Natural killer cell treated with Interleukin-12 subunit alpha and Interleukin-12 subunit beta and Interleukin-15 and Interleukin-18, amount 100 ng/mL, for 72 hours (primary cell): ENCODE measurements around the gene RNF26. TPM values are rescaled to one million over a fixed set of nuclear protein-coding genes. Genes with fewer than 3 reads are reported as not detected.
A peak's percentile ranks its signal among the peaks of the same experiment; 100 is the strongest.

ENCODE experiments used
- ATAC-seq, 2 donors: fragments of 150-1000 bp; cut with Tn5 transposase in 1 of 2; sonication (Bioruptor Pico), chemical (Tn5 transposase) in 1 of 2; 2 replicates each; pipeline ENCODE4 v1.10.0; 2021
- DNase-seq: peaks from one replicate; pipeline ENCODE4 v3.0.0; 2022; ENCODE audit warnings: low spot score
- H3K27ac Mint-ChIP-seq, 2 donors: 1 replicate in 1 of 2; 2 replicates in 1 of 2; pipeline ENCODE4 v1.8.0; 2022; ENCODE audit warnings: mixed read lengths in 2 of 2, mild to moderate bottlenecking in 1 of 2, moderate library complexity in 1 of 2
- H3K27me3 Mint-ChIP-seq, 2 donors: 1 replicate in 1 of 2; 2 replicates in 1 of 2; pipeline ENCODE4 v1.8.0; 2022; ENCODE audit warnings: mixed read lengths in 2 of 2
- H3K36me3 Mint-ChIP-seq: one replicate; pipeline ENCODE4 v1.8.0; 2022; ENCODE audit warnings: mixed read lengths
- H3K4me1 Mint-ChIP-seq, 2 donors: 1 replicate in 1 of 2; 2 replicates in 1 of 2; pipeline ENCODE4 v1.8.0; 2022; ENCODE audit warnings: low read depth in 2 of 2, mixed read lengths in 2 of 2, mild to moderate bottlenecking in 1 of 2
- H3K4me3 Mint-ChIP-seq: one replicate; pipeline ENCODE4 v1.8.0; 2022; ENCODE audit warnings: mixed read lengths
- H3K9me3 Mint-ChIP-seq: 2 replicates; pipeline ENCODE4 v1.8.0; 2022; ENCODE audit warnings: mixed read lengths
- total RNA-seq, 2 donors: library from RNA; stranded (reverse); gene quantifications; one replicate each; pipeline ENCODE4 v1.2.3, GENCODE V29; 2022

RNF26 gene
- total RNA-seq, 2 donors from 2014 or later, result 16.6 to 32.5 TPM

DNA sequence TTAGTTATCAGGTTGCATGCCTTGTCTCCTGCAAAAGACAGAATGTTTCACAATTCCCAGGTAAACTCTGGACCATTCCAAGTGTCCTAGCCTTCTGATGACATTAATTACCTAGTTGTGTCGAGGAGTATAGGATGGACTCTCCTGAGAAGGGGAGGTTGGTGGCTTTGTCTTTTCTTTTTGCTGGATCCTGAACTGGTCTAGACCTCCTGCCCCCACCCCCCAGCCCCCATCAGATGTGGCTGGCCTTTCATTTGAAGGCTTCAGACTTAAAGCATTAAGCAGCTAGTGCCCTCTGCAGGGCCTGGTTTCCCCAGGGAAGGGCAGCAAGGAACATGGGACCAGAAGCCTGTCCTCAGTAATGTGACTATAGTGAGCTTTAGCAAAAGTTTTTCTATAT is 27.1 kb upstream of the RNF26 start:
- no peak for ATAC-seq
- Mint-ChIP-seq H3K27me3 (no peaks in the 10 kb centered on the region), H3K27ac (no peak overlapping the region), H3K36me3 (peaks cover 8% of the 10 kb centered on the region), H3K9me3 (no peaks in the 10 kb centered on the region), H3K4me3 (no peak overlapping the region), H3K4me1 (peaks cover 5 to 8% of the 10 kb centered on the region in 2 donors)
- no peak for DNase-seq

DNA sequence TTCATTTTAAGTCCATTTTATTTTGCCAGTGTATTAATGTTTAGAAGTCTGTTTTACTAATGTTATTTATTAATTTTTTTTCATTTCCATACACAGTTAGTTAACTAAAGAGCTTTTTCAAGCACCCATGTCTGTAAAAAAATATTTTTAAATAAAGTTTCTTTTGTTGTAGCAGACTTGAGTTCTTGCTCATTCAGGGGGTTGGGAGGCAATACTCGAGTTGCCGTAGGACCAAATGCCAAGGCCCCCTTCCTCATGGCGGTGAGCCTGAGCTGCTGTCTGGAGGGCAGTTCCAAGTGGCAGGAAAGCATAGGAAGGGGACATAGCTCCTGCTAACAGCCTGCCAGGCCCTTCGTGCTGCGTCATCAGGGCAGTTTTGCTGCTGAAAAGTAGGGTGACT is 26.4 kb upstream of the RNF26 start:
- H3K4me3 Mint-ChIP-seq, result no peak overlapping the region
- no peaks in the 10 kb centered on the region for H3K27me3 Mint-ChIP-seq
- ATAC-seq, result no peak
- H3K36me3 Mint-ChIP-seq, result peaks cover 4% of the 10 kb centered on the region
- no peak for DNase-seq
- H3K27ac Mint-ChIP-seq, result no peak overlapping the region
- H3K4me1 Mint-ChIP-seq, result peaks cover 5 to 8% of the 10 kb centered on the region in 2 donors
- H3K9me3 Mint-ChIP-seq, result no peaks in the 10 kb centered on the region

DNA sequence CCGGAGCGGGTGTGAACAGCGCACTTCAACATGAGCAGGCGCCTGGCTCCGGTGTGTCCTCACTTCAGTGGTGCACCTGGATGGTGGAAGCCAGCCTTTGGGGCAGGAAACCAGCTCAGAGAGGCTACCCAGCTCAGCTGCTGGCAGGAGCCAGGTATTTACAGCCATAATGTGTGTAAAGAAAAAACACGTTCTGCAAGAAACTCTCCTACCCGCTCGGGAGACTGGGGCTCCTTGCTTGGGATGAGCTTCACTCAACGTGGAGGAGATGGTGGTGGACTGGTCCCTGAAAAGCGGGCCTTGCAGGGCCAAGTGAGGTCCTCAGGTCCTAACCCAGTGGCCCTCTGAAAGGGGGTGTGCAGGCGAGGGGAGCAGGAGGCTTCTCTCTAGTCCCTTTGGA is 24.9 kb upstream of the RNF26 start:
- DNase-seq (no peak), ATAC-seq (no peak)
- Mint-ChIP-seq H3K4me3 (no peak overlapping the region), H3K9me3 (no peaks in the 10 kb centered on the region), H3K36me3 (peaks cover 4% of the 10 kb centered on the region), H3K27me3 (peaks cover 0 to 3% of the 10 kb centered on the region in 2 donors), H3K27ac (no peak overlapping the region), H3K4me1 (peaks cover 5 to 8% of the 10 kb centered on the region in 2 donors)

DNA sequence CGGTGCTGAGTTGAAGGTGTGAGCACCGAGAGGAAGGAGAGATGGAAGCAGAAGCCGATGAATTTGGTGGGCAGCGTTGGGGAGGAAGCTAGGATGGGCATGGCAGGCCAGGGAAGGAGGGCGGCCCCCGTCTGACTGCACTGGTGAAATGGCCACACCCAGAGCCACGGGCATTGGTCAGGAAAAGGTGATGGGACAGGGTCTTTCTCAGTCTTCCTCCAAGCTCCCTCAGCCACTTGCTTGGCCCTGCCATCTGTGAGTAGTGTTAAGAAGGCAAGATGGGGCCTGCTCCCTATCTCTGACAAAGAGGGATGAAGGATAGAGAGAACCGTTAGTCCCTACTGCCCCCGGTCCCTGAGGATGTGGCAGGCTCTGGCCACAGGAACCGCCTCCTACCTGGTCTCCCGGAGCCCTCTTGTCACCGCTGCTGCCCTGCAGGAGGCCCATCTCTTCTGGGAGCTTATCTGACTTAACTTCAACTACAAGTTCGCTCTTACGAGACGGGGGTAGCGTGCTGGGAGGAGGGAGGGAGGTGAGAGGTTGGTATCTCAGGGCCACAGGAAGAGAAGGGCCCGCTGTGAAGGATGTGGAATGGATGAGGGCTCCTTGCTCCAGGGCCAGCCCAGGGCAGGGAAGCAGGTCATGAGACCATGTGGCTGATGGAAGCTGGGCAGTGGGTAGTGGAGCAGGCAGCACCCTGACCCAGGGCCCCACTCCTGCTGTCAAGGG is 24.2 kb upstream of the RNF26 start:
- H3K4me3 Mint-ChIP-seq, result no peak overlapping the region
- no peak for ATAC-seq
- peaks cover 4 to 7% of the 10 kb centered on the region in 2 donors for H3K4me1 Mint-ChIP-seq
- DNase-seq, result no peak
- H3K9me3 Mint-ChIP-seq, result no peaks in the 10 kb centered on the region
- H3K36me3 Mint-ChIP-seq, result peaks cover 3% of the 10 kb centered on the region
- peaks cover 0 to 8% of the 10 kb centered on the region in 2 donors for H3K27me3 Mint-ChIP-seq
- H3K27ac Mint-ChIP-seq, result no peak overlapping the region

DNA sequence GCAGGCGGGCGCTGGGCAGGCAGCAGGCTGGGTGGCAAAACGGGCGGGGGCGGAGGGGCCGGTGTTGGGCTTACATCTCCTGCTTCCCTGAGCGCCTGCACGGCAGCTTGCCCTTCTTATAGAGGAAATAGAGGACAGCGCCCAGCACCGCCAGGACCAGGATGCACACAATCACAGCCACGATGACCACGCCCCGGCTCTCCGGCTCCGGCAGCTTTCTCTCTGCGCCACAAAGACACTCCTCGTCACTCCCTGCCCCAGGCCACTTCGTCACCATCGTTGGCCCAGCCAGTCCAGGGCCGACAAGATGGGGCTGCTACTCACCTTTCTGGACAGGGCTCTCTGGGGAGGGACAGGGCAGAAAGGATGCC is 23.7 kb upstream of the RNF26 start:
- DNase-seq, result no peak
- Mint-ChIP-seq H3K36me3 (no peaks in the 10 kb centered on the region), H3K9me3 (no peaks in the 10 kb centered on the region), H3K4me1 (peaks cover 0 to 5% of the 10 kb centered on the region in 2 donors), H3K27me3 (peaks cover 0 to 8% of the 10 kb centered on the region in 2 donors), H3K27ac (no peak overlapping the region), H3K4me3 (no peak overlapping the region)
- no peak for ATAC-seq

DNA sequence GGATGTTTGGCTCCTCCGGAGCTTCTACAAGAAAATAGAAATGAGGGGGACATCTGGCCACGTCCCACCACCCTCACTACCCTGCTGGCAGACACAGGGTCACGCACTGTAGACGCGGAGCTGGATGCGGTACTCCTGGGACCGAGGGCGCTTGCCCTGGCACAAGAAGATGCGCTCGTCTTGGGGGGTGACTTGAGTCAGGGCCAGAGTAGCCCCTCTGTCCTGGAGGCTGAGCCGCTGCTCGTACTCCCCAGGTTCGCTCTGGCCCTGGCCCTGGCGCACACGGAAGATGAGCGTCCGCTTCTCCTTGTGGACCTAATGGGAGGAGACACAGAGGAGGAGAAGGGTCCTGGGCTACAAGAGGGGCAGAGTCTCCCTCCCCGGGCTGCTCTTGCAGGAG is 19.6 kb upstream of the RNF26 start:
- Mint-ChIP-seq H3K9me3 (no peaks in the 10 kb centered on the region), H3K4me1 (peaks cover 6 to 14% of the 10 kb centered on the region in 2 donors), H3K36me3 (no peaks in the 10 kb centered on the region), H3K27ac (no peak overlapping the region), H3K27me3 (peaks cover 13 to 14% of the 10 kb centered on the region in 2 donors), H3K4me3 (no peak overlapping the region)
- ATAC-seq, result no peak
- DNase-seq, result no peak

DNA sequence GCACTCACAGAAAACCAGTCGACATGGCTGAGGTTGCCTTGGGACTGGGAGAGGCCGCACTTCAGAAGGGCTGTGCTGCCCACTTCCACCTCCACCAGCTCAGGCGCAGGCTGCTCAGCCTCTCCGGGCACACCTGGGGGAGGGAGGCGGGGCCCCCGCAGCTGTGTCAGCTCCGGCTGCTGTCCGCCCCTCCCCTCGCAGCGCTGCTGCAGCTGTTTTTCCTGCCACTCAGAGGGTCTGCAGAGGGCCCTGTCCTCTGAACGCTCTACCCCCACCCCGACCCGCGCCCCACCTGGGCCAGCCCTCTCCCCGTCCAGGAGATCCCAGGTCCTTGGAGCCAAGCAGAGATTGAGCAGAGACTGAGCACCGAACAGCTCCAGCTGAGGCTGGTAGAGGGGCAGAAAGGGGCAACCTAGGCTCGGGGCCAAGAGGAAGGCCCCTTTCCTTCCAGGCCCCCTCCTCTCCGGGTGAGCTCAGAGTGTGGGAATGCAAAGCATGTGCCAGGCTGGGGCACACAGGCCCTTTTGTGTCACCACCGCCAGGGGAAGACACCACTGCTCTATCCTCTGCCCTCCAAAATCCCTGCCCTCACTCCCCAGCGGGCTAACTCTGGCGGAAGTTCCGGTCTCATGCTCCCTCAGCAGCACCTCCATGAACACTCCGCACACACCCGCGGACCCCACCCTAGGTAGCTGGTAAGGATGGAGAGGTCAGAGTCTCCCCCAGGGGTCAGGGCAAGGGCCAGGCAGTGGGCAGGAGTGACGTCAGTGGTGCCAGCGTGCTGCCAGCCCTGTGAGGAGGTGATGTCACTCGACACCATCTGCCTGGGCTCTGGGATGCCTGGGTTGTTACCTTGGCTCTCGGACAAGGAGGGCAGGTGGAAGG is 19.0 kb upstream of the RNF26 start:
- Mint-ChIP-seq H3K4me3 (no peak overlapping the region), H3K27me3 (peaks cover 16 to 18% of the 10 kb centered on the region in 2 donors), H3K9me3 (no peaks in the 10 kb centered on the region), H3K4me1 (peaks cover 9 to 17% of the 10 kb centered on the region in 2 donors), H3K27ac (no peak overlapping the region), H3K36me3 (no peaks in the 10 kb centered on the region)
- no peak for DNase-seq
- peak in 1 of 2 donors; percentile 13 for ATAC-seq

DNA sequence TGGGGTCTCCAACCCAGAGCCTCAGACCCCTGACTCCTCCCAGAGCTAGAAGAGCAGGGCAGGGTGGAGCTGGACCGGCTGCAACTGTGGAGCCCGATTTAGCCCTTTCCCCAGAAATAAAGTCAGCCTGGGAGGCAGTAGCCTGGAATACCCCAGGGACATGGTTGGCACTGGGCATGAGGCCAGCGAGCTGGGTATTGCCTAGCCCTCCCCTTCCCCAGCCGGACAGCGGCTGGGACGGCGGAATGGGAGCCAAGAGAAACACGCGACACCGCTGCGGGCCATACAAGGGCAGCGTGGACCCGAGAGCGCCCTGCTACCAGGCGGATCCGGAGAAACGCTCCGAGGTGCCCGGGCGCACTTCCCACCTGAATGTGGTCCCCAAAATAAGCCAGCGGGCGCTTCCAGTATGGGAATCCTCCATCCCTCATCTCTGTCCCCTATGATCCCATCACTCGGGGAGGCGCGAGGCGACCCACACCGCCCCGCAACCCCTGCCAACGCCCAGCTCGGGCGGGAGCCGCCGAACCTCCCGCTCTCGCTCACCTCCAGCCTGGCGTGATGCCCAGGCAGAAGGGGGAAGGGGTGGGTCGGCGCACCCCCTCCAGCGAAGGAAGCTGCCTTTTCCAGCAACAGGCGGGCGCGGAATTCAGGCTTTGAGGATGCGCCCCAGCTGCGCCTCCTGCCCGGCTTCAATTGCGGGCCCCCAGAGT is 18.2 kb upstream of the RNF26 start:
- DNase-seq, result no peak
- no peaks in the 10 kb centered on the region for H3K36me3 Mint-ChIP-seq
- ATAC-seq, result no peak
- no peak overlapping the region for H3K27ac Mint-ChIP-seq
- peaks cover 16 to 18% of the 10 kb centered on the region in 2 donors for H3K27me3 Mint-ChIP-seq
- no peak overlapping the region for H3K4me3 Mint-ChIP-seq
- H3K4me1 Mint-ChIP-seq, result peaks cover 9 to 17% of the 10 kb centered on the region in 2 donors
- H3K9me3 Mint-ChIP-seq, result no peaks in the 10 kb centered on the region

DNA sequence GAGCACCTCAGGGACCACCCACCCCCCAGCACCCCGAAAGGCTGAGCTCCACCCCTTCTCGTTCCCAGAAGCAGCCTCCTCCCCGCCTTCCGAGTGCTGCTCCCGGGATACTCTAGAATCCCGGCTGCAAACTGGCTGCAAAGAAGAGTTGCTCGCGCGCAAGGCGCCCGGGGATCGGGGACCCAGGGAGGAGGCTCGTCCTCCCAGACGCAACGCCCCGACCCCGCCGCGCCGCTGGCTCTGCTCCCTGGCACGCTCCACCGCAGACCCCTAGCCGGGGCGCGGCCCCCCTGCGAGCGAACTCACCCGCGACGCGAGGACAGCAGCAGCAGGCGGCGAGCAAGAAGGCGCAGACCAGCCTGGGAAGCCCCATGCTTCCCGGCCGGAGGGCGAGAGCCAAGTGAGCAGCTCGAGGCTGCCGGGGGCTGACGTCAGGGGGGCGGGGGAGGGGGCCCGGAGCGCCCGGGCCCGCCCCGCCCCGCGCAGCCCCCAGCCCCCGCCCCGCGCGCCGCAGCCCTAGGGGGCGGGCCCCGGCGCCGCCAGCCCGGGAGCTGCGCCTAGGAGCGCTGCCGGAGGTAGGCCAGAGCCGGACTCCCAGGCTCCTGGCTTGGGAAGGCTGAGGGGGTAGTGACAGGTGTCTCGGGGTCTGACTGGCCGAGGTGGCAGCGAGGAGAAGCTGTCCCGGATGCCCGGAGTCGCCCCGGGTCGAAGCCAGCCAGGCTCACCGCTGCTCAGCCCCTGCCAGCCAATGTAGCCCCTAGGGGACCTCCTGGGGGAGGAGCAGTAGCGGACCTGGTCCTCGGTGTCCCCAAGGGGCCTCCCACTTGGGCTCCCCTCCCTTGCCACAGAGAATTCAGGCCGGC is 17.4 kb upstream of the RNF26 start, which contains the start of gene MCAM:
MCAM (minus strand) TSS at position 402 of the 863 bp plus-strand sequence; CDS start at position 373, 29 bp downstream.
- Mint-ChIP-seq H3K4me1 (peaks cover 9 to 17% of the 10 kb centered on the region in 2 donors), H3K9me3 (no peaks in the 10 kb centered on the region), H3K4me3 (no peak within 1 kb of the TSS), H3K36me3 (no peaks in the 10 kb centered on the region), H3K27me3 (peaks cover 16 to 18% of the 10 kb centered on the region in 2 donors), H3K27ac (no peak within 1 kb of the TSS)
- no peak for ATAC-seq
- DNase-seq, result no peak

DNA sequence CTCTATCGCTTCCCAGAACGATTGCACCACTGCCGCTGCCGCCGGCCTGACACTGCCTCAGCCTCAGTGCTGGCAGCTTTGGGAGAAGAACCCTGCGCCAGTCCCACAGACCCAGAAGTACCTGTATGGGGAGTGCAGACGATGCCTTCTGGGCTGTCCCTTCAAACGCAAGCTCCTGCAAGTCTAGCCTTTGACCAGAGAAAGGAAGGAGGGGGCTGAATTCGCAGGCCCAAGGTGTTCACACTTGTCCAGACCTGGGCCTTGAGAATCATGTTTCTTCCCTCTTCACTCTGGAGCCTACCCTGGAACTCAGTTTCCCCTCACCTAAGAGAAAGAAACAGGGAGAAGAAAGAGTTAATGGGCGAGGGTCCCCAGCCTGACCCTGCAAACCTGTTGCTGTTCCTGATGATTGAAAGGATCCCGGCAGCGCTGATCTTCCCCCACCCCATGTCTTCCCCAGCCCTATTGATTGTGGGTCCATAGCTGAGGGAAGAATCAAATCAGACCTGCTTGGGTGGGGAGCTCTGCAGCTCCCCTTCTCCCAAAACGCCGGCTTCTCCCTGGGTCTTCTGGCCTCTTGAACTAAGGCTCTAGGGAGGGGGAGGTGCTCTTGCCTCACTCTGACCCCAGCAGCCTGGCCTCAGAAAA is 16.6 kb upstream of the RNF26 start:
- Mint-ChIP-seq H3K9me3 (no peaks in the 10 kb centered on the region), H3K4me3 (no peak overlapping the region), H3K36me3 (no peaks in the 10 kb centered on the region), H3K27ac (no peak overlapping the region), H3K27me3 (peaks cover 16 to 18% of the 10 kb centered on the region in 2 donors), H3K4me1 (peaks cover 12 to 22% of the 10 kb centered on the region in 2 donors)
- DNase-seq, result no peak
- ATAC-seq, result no peak

DNA sequence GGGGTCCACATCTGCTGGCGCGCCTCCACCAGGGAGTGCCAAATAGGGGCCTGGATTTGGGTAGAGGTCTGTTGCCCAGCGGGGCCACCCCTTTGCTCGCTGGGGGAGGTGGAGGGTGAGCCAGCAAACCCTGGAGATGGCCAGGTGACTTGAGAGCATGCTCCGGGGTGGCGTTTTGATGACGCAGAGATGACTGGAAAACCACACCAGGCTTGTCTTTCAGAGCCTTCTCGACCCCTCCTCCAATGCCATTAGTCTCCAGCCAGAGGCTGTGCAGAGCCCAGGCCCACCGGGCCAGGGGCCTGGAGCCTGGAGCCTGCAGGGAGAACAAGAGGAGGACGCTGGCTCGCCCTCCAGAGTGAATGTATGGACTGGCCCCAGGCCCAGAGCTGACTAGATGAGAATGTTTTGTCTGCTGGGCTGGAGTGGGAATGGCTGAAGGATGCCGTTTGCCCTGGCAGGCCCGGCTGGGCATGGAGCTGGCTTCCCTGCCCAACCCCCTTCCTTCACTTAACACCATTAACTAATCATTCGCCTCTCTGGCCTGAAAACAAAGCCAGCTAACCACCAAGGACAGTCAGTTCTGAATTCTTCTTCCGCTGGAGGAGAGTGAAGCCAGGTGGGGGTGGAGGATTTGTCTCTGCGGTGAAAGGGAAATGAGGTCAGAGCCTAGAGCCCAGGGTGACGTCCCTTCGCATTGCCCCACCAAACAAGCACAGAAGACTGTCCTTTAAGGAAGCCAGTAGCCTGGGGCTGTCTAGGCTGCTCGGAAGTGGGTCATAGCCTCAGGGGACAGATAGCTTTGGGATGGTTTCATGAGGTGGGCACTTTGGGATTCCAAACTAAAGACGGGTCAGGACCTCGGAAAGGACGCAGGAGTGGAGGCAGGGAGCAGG is 15.8 kb upstream of the RNF26 start:
- Mint-ChIP-seq H3K27ac (peak overlapping the region; percentile 70 to 81), H3K9me3 (no peaks in the 10 kb centered on the region), H3K36me3 (no peaks in the 10 kb centered on the region), H3K4me1 (peaks cover 12 to 25% of the 10 kb centered on the region in 2 donors), H3K4me3 (peak overlapping the region; percentile 87), H3K27me3 (peaks cover 16 to 18% of the 10 kb centered on the region in 2 donors)
- DNase-seq (no peak), ATAC-seq (peak; percentile 51 to 62)
